A549 (cell line): ENCODE results near the gene PTPRN2. TPM values are rescaled to one million over a fixed set of nuclear protein-coding genes. Genes with fewer than 3 reads are reported as not detected.

Source experiments
- ATAC-seq, 2 experiments: fragments of 200-7000 bp in 1 of 2; fragments of >200 bp in 1 of 2; cut with Nextera tagmentation in 1 of 2; cut with Tn5 transposase in 1 of 2; 3 replicates each; pipeline versions ENCODE4 v1.8.0 to v1.9.1; 2018 to 2020; ENCODE audit warnings: mild to moderate bottlenecking in 1 of 2, moderate library complexity in 1 of 2
- CTCF ChIA-PET: fragments of 300-600 bp; sonication (Branson Sonifier 250); formaldehyde crosslinking; extraction: SDS; loops from one replicate; lab custom pipeline; 2021; ENCODE audit warnings: antibody characterized with exemption, inconsistent platforms; lab: Yijun Ruan, JAX
- POLR2A ChIA-PET: fragments of 350-600 bp; formaldehyde crosslinking; extraction: SDS; loops from one replicate; lab custom pipeline; 2021; ENCODE audit warnings: antibody characterized with exemption, inconsistent platforms; lab: Yijun Ruan, JAX
- DNase-seq, 2 experiments: peaks; one replicate each; pipeline versions ENCODE4 v3.0.0 to v3.0.0-alpha.2; 2011 to 2016; ENCODE audit warnings: low read depth in 1 of 2, low spot score in 1 of 2
- FAIRE-seq: peaks from 2 replicates; lab custom pipeline; 2011; peaks lifted over from hg19 to GRCh38; lab: Jason Lieb, UNC
- H3K27ac ChIP-seq, 2 experiments: fragments of >200 bp; sonication (Bioruptor Twin); formaldehyde crosslinking; 3 replicates each; pipeline ENCODE4 v1.5.1; 2016 to 2017
- H3K4me1 ChIP-seq: fragments of >200 bp; sonication (Bioruptor Twin); formaldehyde crosslinking; 3 replicates; pipeline ENCODE4 v1.6.1; 2016
- H3K4me2 ChIP-seq: fragments of >200 bp; sonication (Bioruptor Twin); formaldehyde crosslinking; 3 replicates; pipeline ENCODE4 v1.6.1; 2016
- H3K4me3 ChIP-seq: fragments of >200 bp; sonication (Bioruptor Twin); formaldehyde crosslinking; 3 replicates; pipeline ENCODE4 v1.5.1; 2016
- H3K9me3 ChIP-seq: fragments of >200 bp; sonication (Bioruptor Twin); formaldehyde crosslinking; 3 replicates; pipeline ENCODE4 v1.6.1; 2016
- BHLHE40 ChIP-seq: IDR thresholded peaks from 2 replicates; pipeline ENCODE4 v1.6.1; 2012; ENCODE audit warnings: low read depth, low read length, inconsistent platforms
- CEBPB ChIP-seq, 2 experiments: fragments of >200 bp in 1 of 2; sonication (Bioruptor Twin) in 1 of 2; formaldehyde crosslinking in 1 of 2; IDR thresholded peaks; 2 replicates each; pipeline ENCODE4 v1.6.1; 2012 to 2016
- CHD4 ChIP-seq: fragments of 200-600 bp; sonication (generic); IDR thresholded peaks from 2 replicates; pipeline ENCODE4 v1.6.1; 2016; ENCODE audit warnings: antibody characterized with exemption, mild to moderate bottlenecking, borderline replicate concordance
- E2F6 ChIP-seq: IDR thresholded peaks from 2 replicates; pipeline ENCODE4 v1.6.1; 2012; ENCODE audit warnings: low read depth, borderline replicate concordance
- EHF ChIP-seq: fragments of 250-450 bp; sonication (Bioruptor Pico); IDR thresholded peaks from 2 replicates; pipeline ENCODE4 v1.5.0; 2020; ENCODE audit warnings: mild to moderate bottlenecking
- ESRRA ChIP-seq: fragments of 150-350 bp; IDR thresholded peaks from 2 replicates; pipeline ENCODE4 v1.6.1; 2014; ENCODE audit warnings: mild to moderate bottlenecking, low read length, borderline replicate concordance
- FOXS1 ChIP-seq: fragments of 250-450 bp; sonication (Bioruptor Pico); IDR thresholded peaks from 2 replicates; pipeline ENCODE4 v1.5.0; 2020; ENCODE audit warnings: mild to moderate bottlenecking, moderate library complexity
- HMGXB4 ChIP-seq: fragments of 250-450 bp; sonication (Bioruptor Pico); IDR thresholded peaks from 2 replicates; pipeline ENCODE4 v1.5.0; 2021; ENCODE audit warnings: mild to moderate bottlenecking, moderate library complexity, borderline replicate concordance
- HOXA7 ChIP-seq: fragments of 250-450 bp; sonication (Bioruptor Pico); IDR thresholded peaks from 2 replicates; pipeline ENCODE4 v1.5.0; 2020; ENCODE audit warnings: mild to moderate bottlenecking, moderate library complexity
- MAZ ChIP-seq: fragments of 150-350 bp; IDR thresholded peaks from 2 replicates; pipeline ENCODE4 v1.6.1; 2014; ENCODE audit warnings: antibody characterized with exemption, low read depth, low read length, borderline replicate concordance
- MYC ChIP-seq: IDR thresholded peaks from 2 replicates; pipeline ENCODE4 v1.6.1; 2012; ENCODE audit warnings: mild to moderate bottlenecking, inconsistent platforms, low read length, improper control_type of control experiment, borderline replicate concordance
- POLR2A ChIP-seq: IDR thresholded peaks from 2 replicates; pipeline ENCODE4 v1.6.1; 2012; ENCODE audit warnings: mild to moderate bottlenecking, low read length
- RCOR1 ChIP-seq: fragments of 150-350 bp; IDR thresholded peaks from 2 replicates; pipeline ENCODE4 v1.6.1; 2014; ENCODE audit warnings: antibody characterized with exemption, low read length, low read depth
- RNF2 ChIP-seq: fragments of 200-600 bp; sonication (generic); IDR thresholded peaks from 2 replicates; pipeline ENCODE4 v1.6.1; 2016; ENCODE audit warnings: low read depth, mild to moderate bottlenecking, antibody characterized with exemption, moderate library complexity, borderline replicate concordance
- SREBF2 ChIP-seq: fragments of 450-650 bp; IDR thresholded peaks from 2 replicates; pipeline ENCODE4 v1.6.1; 2014; ENCODE audit warnings: mild to moderate bottlenecking, moderate library complexity
- TP53 ChIP-seq: fragments of 250-450 bp; sonication (Bioruptor Pico); IDR thresholded peaks from 2 replicates; pipeline ENCODE4 v1.5.0; 2021; ENCODE audit warnings: mild to moderate bottlenecking, moderate library complexity
- ZFP36 ChIP-seq: fragments of 450-650 bp; IDR thresholded peaks from 2 replicates; pipeline ENCODE4 v1.6.1; 2014; ENCODE audit warnings: borderline replicate concordance; ENCODE audit not compliant: partially characterized antibody
- ZNF302 ChIP-seq: fragments of 250-450 bp; sonication (Bioruptor Pico); IDR thresholded peaks from 2 replicates; pipeline ENCODE4 v1.9.0; 2021; ENCODE audit warnings: inconsistent platforms, mild to moderate bottlenecking, moderate library complexity
- ZSCAN20 ChIP-seq: fragments of 250-450 bp; sonication (Bioruptor Pico); IDR thresholded peaks from 2 replicates; pipeline ENCODE4 v1.8.0; 2022; ENCODE audit warnings: mild to moderate bottlenecking, moderate library complexity
- WGBS: methylation state at CpG from one replicate; pipeline ENCODE4 v1.1.6; 2017; ENCODE audit errors: missing lambda C conversion rate; 5-methylcytosine and 5-hydroxymethylcytosine counted together
- polyA plus RNA-seq, 4 experiments: library from polyadenylated mRNA; depleted of rRNA in 3 of 4; stranded (reverse); fragments of >200 nt; fragmentation: RNase III in 1 of 4; extraction: RNeasy Plus Mini Kit Qiagen cat#74134 plus additional on column Dnase treatment in 1 of 4; gene quantifications; 2 replicates in 3 of 4; 3 replicates in 1 of 4; pipeline ENCODE4 v1.2.3, GENCODE V29; 2011 to 2017
- TF ChIP-seq, protein P1 (sequence below): fragments of >200 bp; sonication (Bioruptor Twin); formaldehyde crosslinking; IDR thresholded peaks from 3 replicates; pipeline ENCODE4 v1.5.1; 2016
- TF ChIP-seq, protein P2 (sequence below): IDR thresholded peaks from 2 replicates; pipeline ENCODE4 v1.6.1; 2012
- TF ChIP-seq, protein P3 (sequence below): fragments of >200 bp; sonication (Bioruptor Twin); formaldehyde crosslinking; IDR thresholded peaks from 3 replicates; pipeline ENCODE4 v1.6.1; 2016
- TF ChIP-seq, protein P4 (sequence below): fragments of 200-600 bp; sonication (generic); IDR thresholded peaks from 2 replicates; pipeline ENCODE4 v1.6.1; 2016; ENCODE audit warnings: antibody characterized with exemption, mild to moderate bottlenecking, moderate library complexity

PTPRN2 gene
- polyA plus RNA-seq, 2 of the 4 experiments (the other 2 are of a cell fraction): 0.41 to 1.2 TPM

DNA sequence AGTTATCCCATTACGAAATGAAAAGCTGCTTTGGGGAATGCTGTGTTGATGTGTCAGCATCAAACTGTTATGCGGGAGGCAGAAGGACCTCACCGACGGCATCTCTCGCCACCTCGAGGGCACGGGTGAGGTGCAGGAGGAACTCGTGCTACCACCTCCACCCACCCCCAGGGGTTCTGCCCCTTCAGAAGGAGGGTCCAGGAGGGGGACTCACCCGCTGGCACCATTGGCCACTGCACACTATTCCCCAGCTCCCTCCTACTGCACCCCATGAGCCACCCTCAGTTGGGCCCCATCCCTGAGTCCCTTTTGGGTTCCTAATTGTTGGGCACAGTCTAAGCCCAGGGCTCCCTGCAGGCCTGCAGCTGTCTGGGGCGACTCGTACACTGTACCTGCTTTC lies 236.6 kb downstream of the PTPRN2 start:
- Histone ChIP-seq H3K4me1 (no peaks in the 10 kb centered on the region), H3K27ac (no peak overlapping the region), H3K9me3 (0 out of 3 replicates have a peak, but pooled peaks cover 4% of the 10 kb centered on the region), H3K4me3 (no peak overlapping the region), H3K4me2 (no peak overlapping the region)
- FAIRE-seq (no peak), DNase-seq (no peak), ATAC-seq (peak; percentile 35 to 42; a peak in 2 of 6 replicates)
- ChIA-PET CTCF (no interaction called here), POLR2A (no interaction called here)
- TF ChIP-seq E2F6 (no peak), MYC (no peak), CEBPB (IDR thresholded peaks at IDR 0.05) (no peak), TP53 (CRISPR knock-in tag) (no peak), EHF (CRISPR knock-in tag) (no peak), HMGXB4 (CRISPR knock-in tag) (no peak), FOXS1 (CRISPR knock-in tag) (no peak), ESRRA (no peak), POLR2A (no peak)
- TF ChIP-seq, protein P1, sequence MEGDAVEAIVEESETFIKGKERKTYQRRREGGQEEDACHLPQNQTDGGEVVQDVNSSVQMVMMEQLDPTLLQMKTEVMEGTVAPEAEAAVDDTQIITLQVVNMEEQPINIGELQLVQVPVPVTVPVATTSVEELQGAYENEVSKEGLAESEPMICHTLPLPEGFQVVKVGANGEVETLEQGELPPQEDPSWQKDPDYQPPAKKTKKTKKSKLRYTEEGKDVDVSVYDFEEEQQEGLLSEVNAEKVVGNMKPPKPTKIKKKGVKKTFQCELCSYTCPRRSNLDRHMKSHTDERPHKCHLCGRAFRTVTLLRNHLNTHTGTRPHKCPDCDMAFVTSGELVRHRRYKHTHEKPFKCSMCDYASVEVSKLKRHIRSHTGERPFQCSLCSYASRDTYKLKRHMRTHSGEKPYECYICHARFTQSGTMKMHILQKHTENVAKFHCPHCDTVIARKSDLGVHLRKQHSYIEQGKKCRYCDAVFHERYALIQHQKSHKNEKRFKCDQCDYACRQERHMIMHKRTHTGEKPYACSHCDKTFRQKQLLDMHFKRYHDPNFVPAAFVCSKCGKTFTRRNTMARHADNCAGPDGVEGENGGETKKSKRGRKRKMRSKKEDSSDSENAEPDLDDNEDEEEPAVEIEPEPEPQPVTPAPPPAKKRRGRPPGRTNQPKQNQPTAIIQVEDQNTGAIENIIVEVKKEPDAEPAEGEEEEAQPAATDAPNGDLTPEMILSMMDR: no peak
- WGBS: 25% methylated on average over 4 of the region's 11 CpGs

- Histone ChIP-seq H3K4me3 (no peak overlapping the region), H3K4me2 (no peak overlapping the region), H3K27ac (no peak overlapping the region), H3K4me1 (no peaks in the 10 kb centered on the region), H3K9me3 (0 out of 3 replicates have a peak, but pooled peaks cover 4% of the 10 kb centered on the region)
- ChIA-PET CTCF (no interaction called here), POLR2A (no interaction called here)
- ATAC-seq (peak; percentile 9 to 44; a peak in 3 of 6 replicates), FAIRE-seq (no peak), DNase-seq (no peak)
- TF ChIP-seq CHD4 (no peak), RCOR1 (no peak), ZFP36 (no peak), MAZ (no peak), BHLHE40 (no peak), ZSCAN20 (CRISPR knock-in tag) (no peak), HOXA7 (CRISPR knock-in tag) (no peak), SREBF2 (no peak), RNF2 (no peak), ESRRA (no peak), MYC (no peak), ZNF302 (CRISPR knock-in tag) (no peak)
- TF ChIP-seq, protein P2, sequence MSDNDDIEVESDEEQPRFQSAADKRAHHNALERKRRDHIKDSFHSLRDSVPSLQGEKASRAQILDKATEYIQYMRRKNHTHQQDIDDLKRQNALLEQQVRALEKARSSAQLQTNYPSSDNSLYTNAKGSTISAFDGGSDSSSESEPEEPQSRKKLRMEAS: no peak
- TF ChIP-seq, protein P3, sequence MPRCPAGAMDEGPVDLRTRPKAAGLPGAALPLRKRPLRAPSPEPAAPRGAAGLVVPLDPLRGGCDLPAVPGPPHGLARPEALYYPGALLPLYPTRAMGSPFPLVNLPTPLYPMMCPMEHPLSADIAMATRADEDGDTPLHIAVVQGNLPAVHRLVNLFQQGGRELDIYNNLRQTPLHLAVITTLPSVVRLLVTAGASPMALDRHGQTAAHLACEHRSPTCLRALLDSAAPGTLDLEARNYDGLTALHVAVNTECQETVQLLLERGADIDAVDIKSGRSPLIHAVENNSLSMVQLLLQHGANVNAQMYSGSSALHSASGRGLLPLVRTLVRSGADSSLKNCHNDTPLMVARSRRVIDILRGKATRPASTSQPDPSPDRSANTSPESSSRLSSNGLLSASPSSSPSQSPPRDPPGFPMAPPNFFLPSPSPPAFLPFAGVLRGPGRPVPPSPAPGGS: no peak
- TF ChIP-seq, protein P4, sequence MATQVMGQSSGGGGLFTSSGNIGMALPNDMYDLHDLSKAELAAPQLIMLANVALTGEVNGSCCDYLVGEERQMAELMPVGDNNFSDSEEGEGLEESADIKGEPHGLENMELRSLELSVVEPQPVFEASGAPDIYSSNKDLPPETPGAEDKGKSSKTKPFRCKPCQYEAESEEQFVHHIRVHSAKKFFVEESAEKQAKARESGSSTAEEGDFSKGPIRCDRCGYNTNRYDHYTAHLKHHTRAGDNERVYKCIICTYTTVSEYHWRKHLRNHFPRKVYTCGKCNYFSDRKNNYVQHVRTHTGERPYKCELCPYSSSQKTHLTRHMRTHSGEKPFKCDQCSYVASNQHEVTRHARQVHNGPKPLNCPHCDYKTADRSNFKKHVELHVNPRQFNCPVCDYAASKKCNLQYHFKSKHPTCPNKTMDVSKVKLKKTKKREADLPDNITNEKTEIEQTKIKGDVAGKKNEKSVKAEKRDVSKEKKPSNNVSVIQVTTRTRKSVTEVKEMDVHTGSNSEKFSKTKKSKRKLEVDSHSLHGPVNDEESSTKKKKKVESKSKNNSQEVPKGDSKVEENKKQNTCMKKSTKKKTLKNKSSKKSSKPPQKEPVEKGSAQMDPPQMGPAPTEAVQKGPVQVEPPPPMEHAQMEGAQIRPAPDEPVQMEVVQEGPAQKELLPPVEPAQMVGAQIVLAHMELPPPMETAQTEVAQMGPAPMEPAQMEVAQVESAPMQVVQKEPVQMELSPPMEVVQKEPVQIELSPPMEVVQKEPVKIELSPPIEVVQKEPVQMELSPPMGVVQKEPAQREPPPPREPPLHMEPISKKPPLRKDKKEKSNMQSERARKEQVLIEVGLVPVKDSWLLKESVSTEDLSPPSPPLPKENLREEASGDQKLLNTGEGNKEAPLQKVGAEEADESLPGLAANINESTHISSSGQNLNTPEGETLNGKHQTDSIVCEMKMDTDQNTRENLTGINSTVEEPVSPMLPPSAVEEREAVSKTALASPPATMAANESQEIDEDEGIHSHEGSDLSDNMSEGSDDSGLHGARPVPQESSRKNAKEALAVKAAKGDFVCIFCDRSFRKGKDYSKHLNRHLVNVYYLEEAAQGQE: no peak
- 46% methylated on average over 10 of the region's 12 CpGs for WGBS
These were observed 237.3 kb downstream of the PTPRN2 start for GRCh38 chr7:158350166-158350900.
